Endothelial cell of hepatic sinusoid (primary cell): ENCODE results near the gene NDUFC2.
"Not testable (repeated sequence)": the region's sequence is repeated elsewhere in the genome, so short reads cannot be mapped to it uniquely, and the experiment has no call there.

Experiments
- in situ Hi-C: cut with HindIII; loops from 2 replicates; pipeline ENCODE4 v1.10.0; 2017; ENCODE audit warnings: low sequenced_read_pairs

NDUFC2 gene

GRCh38 chr11:78032090-78032489 is 47.6 kb downstream of the NDUFC2 start:
- in situ Hi-C loops: no loop called here

- in situ Hi-C loops: no loop called here
Measured at GRCh38 chr11:78031629-78032028, 48.0 kb downstream of the NDUFC2 start.

DNA sequence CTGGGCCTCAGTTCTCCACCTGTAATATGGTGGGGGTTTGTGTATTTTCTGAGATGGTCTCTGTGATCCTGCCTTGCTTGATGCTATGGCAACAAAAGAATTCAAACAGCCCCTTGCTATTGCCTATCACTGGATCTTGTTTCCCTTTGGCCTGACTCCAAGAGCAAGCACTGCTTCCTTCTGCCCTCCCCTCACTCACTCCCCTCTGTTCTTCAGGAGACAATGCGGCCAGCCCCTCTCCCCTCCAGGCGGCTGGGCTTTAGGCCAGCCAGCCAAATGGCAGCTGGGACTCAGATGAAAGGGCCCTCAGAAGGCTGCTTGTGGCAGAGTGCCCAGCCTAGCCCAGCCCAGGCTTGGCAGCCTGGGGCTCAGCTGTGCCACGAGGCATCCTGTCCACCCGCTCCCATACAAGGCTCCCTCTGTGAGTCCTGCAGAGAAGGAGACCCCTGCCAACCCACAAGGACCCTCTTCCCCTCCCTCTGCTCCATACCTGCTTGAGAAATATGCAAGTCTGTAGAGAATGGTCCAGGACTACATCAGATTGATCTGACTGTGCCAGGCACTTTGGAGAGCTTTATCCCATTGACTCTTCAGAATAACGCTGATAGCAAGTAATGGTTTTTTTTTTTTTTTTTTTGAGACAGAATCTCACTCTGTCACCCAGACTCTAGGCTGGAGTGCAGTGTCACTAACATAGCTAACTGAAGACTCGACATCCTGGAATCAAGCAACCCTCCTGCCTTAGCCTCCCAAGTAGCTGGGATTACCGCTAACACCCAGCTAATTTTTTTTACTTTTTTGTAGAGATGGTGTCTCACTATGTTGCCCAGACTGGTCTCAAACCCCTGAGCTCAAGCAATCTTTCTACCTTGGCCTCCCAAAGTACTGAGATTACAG is 49.0 kb downstream of the NDUFC2 start:
- in situ Hi-C loops: no loop called here

GRCh38 chr11:78028423-78028822 is 51.2 kb downstream of the NDUFC2 start:
- in situ Hi-C loops: not testable (repeated sequence)

GRCh38 chr11:78027759-78028158 is 51.9 kb downstream of the NDUFC2 start:
- in situ Hi-C loops: no loop called here

DNA sequence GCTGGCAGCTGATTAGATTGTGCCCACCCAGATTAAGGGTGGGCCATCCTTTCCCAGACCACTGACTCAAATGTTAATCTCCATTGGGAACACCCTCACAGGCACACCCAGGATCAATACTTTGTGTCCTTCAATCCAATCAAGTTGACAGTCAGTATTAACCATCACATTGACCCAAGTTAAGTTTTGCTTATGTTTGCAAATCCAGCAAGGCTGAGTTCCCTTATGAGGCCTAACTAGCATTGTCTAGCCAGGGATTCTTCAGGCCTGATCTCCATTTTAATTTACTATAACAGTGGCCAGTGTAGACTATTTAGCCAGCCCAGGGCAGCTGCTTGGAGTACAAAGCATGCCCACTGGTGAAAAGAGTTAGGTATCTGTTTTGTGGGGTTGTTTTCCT is 54.3 kb downstream of the NDUFC2 start:
- in situ Hi-C loops: no loop called here

GRCh38 chr11:78023426-78023825 is 56.2 kb downstream of the NDUFC2 start:
- in situ Hi-C loops: no loop called here

- in situ Hi-C loops: no loop called here
Measured at GRCh38 chr11:78022397-78023396, 57.0 kb downstream of the NDUFC2 start, which contains the start of gene KCTD14. TSS of gene KCTD14 (minus strand) at chr11:78023276. CDS start at chr11:78023249, 27 bp downstream.

DNA sequence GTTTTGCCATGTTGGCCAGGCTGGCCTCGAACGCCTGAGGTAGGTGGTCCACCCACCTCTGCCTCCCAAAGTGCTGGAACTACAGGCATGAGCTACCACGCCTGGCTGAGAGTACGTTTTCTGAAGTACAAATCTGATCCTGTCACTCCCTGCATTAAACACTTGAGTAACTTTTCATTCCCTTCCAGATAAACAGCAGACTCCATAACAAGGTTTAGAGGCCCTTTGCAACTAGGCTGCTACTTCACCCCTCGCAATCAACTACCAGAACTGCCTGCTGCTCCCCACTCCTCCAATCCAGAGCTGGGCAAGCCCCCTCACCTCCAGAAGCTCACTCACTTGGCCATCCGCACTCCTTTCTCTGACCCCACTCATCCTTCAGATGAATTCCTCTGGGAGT is 58.1 kb downstream of the NDUFC2 start:
- in situ Hi-C loops: no loop called here

DNA sequence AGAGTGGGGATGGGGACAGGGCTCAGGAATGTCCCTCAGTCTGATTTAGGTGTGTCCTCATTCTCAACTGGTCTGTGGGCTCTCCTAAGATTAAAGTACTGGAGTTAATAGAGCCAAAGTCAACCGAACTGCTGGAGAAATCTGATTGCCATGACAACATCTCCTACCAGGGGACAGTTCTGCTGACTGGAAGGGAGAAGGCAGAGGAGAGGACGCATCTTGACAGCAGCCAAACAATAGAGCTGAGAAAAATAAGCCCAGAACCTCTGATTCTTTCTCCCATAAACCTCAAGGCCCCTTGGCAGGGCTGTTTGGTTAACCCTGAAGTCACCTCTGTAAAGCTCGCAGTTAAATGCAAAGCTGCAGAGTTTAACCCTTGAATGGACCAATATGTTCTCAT is 59.4 kb downstream of the NDUFC2 start:
- in situ Hi-C loops: no loop called here

GRCh38 chr11:78019808-78020207 is 59.9 kb downstream of the NDUFC2 start:
- in situ Hi-C loops: no loop called here
